Ammon's horn (tissue), 1 donor: Measurements from ENCODE around the gene LAMC2.

Experiments used
- DNase-seq: peaks from one replicate; pipeline ENCODE4 v3.0.0-alpha.2; 2016; ENCODE audit warnings: low spot score

The LAMC2 gene

DNA sequence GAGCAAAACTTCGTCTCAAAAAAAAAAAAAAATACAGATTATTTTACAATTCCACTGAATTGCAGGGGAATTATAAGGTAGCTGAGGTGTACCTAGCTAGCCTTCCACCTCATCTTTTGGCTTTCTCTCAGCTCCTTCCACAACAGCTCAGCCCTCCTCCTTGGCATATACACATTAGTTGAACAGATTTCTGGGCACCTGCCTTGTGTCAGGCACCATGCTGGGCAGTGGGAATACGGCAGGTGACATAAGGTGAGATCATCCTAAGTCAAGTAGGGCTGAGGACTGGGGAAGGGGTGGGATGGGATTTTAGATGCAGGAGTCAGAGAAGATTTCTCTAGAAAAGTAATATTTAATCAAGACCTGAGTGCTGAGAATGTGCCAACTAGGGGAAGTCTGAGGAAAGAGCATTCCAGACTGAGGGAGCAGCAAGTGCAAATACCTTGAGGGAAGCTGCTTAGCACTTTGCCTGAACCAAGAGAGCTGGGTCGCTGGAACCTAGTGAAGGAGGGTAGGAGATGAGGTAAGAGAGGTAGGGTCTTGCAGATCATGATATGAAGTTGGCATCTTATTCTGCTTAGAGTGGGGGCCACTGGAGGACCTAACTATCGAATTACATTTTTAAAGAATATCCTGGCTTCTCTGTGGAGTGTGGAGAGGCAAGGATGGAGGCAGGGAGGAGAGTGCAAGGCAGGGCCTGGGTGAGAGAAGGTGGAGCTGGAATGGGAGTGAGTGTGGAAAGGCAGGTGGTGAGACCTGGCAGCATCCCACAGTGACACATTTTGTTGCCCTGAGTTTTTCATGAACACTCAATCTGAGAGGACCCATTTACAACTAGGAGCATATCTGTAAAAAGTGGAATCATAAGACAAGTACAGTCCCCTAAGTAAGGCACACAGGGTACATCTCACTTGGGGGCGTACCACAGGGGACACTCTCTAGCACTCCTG lies 28.2 kb downstream of the LAMC2 start:
- no peak for DNase-seq

GRCh38 chr1:183215076-183215720 lies 29.1 kb downstream of the LAMC2 start:
- peak; percentile 20 for DNase-seq

- no peak for DNase-seq
Observed at GRCh38 chr1:183215936-183216335, 29.9 kb downstream of the LAMC2 start.

GRCh38 chr1:183218027-183218618 lies 32.1 kb downstream of the LAMC2 start:
- no peak for DNase-seq

- DNase-seq: no peak
Observed at GRCh38 chr1:183218971-183219615, 33.0 kb downstream of the LAMC2 start.

GRCh38 chr1:183219616-183220009 lies 33.5 kb downstream of the LAMC2 start:
- DNase-seq: no peak

DNA sequence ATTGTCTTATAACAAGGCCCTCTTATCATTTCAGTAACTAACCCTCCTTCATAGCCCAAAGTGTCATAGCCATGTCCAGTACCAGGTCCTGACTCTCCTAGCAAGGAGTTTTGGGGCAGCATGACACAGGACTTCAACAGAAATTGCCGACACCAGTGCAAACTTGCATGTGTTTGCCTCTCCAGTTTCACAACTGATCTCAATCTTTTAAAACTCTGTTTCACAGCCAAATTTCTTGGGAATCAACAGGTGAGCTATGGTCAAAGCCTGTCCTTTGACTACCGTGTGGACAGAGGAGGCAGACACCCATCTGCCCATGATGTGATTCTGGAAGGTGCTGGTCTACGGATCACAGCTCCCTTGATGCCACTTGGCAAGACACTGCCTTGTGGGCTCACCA lies 36.8 kb downstream of the LAMC2 start:
- DNase-seq: no peak

DNA sequence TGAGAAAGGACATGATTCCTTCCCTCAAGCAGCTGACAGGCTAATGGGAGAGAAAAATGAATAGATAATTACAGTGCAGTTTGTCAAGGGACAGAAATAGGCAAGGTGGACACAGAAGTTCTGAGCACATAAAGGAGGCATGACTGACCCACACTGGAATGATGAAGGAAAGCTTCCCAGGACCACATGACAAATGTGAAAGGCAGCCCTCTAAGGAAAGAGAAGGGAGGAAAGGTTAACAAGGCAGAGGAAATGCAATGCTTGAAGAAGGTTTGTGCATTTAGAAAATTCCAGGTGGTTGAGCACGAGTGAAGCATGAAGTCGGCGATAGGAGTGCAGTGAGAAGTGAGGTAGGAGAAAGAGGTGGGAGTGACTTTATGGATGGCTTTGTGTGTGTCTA lies 37.4 kb downstream of the LAMC2 start:
- DNase-seq: no peak

DNA sequence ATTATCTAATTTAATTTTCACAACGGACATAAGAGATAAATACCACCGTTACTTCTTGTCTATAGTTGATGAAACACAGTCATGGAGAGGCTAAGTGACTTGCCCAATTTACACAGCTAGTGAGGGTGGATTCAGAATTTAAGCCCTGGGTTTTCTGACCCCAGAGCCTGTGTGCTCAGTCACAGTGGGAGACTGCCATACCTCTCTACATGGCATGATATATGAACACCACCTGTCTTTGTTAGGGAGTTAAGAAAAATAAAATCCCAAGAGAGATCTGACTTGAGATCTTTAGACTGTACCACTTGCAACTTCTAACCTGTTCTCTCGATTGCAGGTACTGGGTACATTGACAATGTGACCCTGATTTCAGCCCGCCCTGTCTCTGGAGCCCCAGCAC lies 40.3 kb downstream of the LAMC2 start:
- no peak for DNase-seq

GRCh38 chr1:183226963-183227362 lies 40.9 kb downstream of the LAMC2 start:
- no peak for DNase-seq

DNA sequence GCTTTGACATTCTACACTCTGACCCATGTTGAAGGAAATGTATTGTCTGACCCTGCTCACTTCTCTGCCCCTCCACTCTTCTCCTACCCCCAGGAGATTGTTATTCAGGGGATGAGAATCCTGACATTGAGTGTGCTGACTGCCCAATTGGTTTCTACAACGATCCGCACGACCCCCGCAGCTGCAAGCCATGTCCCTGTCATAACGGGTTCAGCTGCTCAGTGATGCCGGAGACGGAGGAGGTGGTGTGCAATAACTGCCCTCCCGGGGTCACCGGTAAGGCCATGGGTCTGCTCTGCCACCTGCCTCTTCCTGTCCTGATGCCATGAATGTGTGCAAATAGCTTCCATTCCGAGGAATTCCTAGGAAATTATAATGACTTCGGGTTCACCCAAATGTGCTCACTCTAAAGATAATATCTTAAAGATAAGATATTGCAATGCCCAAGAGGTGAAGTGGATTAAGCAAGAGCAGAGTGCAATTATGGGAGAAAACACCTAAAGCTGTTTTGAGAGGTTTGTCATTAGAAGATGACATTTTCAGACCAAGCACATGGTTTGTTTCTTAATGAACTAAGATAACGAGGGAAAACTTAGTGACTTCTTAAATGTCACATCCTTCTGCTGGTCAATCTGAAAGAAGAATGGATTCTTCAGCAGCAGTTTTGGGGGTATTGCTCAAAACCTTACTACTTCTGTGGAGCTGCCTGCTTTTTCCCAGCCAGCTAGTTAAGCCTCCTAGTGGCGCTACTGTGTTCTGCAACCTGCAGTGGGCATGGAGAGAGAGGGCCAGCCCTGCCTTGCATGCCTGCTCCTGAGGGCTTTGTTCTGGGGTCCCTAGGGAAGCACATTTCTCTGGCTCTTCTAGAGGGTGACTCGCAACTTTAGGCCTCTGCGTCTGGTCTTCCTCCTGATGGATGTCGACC lies 41.6 kb downstream of the LAMC2 start:
- DNase-seq: no peak

DNA sequence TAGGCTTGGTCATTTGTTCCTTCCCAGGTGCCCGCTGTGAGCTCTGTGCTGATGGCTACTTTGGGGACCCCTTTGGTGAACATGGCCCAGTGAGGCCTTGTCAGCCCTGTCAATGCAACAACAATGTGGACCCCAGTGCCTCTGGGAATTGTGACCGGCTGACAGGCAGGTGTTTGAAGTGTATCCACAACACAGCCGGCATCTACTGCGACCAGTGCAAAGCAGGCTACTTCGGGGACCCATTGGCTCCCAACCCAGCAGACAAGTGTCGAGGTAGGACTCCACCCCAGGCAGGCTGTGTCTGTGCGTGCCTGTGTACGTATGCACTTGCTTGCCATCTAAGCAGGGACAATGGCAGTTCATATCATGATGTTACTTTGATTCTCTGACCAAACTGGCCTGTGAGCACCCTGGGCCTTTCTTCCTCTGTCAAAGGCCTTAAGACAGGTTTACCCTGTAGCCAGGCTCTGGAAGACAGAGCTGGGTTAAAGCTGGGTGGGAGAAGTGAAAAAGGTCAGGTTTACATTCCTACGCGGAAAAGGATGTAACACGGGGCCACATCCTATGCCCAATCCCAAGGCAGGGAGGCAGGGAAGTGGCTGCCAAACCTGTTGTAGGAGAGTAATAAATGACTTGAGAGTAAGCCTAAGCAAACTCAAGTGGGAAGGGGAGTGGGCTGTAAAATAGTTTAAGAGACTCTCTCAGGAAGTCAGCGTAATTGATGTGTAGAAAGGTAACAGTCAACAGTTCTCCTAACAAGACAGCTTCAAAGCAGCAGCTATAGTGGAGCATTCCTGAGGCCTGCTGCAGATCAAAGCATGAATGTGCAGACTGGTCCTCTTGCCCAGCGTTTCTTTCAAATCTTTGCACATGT lies 42.5 kb downstream of the LAMC2 start:
- DNase-seq: no peak

GRCh38 chr1:183230413-183230812 lies 44.3 kb downstream of the LAMC2 start:
- no peak for DNase-seq

GRCh38 chr1:183231545-183231944 lies 45.5 kb downstream of the LAMC2 start:
- no peak for DNase-seq

- DNase-seq: no peak
Observed at GRCh38 chr1:183233113-183233512, 47.0 kb downstream of the LAMC2 start.

DNA sequence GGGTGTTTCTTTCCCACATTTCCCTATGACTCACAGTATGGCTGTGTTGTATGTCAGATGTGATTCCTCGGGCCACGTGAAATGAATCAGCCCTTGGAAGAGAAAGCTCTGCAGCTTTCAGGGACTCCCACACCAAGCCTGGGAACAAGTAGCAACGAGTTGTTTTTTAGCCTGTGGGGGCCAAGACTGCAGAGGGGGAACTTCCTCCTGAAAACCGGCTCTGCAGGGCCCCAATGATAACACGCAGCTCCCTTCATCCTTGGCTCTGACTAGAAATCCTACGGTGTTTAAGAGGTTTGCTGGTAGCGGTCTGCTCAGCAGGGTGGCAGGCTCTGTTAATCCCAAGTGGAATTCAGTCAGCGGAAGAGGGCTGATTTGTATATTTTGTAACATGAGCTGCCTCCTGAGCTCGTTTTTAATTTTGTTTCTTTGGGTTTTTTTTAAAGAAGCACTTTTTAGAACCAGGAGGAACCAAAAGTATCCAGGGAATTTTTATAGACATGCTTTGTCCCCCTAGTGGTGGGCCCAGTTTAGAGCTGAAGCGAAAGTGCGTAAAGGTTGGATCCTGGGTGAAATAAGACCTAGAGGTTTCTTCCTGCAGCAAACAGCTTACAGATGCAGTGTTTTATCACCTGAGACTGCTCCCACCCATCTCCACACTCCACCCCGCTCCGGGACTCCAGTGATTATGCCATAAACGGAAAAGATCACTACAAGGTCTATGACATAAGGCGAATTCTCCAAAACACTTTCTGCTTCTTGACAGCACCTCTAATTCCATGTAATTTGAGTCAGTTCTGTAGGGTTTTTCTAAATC lies 48.8 kb downstream of the LAMC2 start:
- peak; percentile 63 for DNase-seq

- no peak for DNase-seq
Observed at GRCh38 chr1:183235503-183235902, 49.4 kb downstream of the LAMC2 start.

- DNase-seq: no peak
Observed at GRCh38 chr1:183236158-183236725, 50.2 kb downstream of the LAMC2 start.

GRCh38 chr1:183237046-183237445 lies 51.0 kb downstream of the LAMC2 start:
- DNase-seq: no peak
